Forelimb muscle (tissue), 1 donor: ENCODE data around the gene COMP. TPM values are rescaled to one million over a fixed set of nuclear protein-coding genes. Genes with fewer than 3 reads are reported as not detected.

ENCODE experiments used
- DNase-seq: peaks from one replicate; pipeline ENCODE4 v3.0.0-alpha.2; 2013; ENCODE audit warnings: low read depth
- polyA plus RNA-seq: library from polyadenylated mRNA; unstranded; fragments of 120-200 nt; gene quantifications from one replicate; pipeline ENCODE4 v1.2.1, GENCODE V29; 2013; ENCODE audit not compliant: insufficient read length

The COMP gene
- polyA plus RNA-seq, 1 donor, result 4.0 TPM

GRCh38 chr19:18803550-18804138 lies 12.5 kb upstream of the COMP start:
- DNase-seq, result no peak

- no peak for DNase-seq
Measured at GRCh38 chr19:18802354-18802753, 11.2 kb upstream of the COMP start.

DNA sequence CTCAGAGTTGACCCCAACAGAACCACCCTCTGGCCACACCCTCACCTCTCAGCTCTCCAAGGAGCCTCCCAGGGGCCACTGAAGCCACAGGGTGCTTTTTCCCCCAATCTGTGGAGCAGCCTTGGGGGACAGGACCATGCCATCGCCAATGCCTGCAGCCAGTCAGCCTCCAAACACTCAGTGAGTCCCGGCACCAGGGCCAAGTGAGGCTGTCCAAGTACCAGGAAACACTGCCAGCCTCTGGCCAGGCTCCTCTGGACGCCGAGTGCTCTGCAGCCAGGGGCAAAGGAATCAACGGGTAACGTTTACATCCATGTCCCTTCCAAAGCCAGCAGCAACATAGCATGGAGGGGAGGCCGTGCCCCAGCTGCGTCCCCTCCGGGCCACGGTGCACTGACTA lies 9.5 kb upstream of the COMP start:
- DNase-seq, result no peak

DNA sequence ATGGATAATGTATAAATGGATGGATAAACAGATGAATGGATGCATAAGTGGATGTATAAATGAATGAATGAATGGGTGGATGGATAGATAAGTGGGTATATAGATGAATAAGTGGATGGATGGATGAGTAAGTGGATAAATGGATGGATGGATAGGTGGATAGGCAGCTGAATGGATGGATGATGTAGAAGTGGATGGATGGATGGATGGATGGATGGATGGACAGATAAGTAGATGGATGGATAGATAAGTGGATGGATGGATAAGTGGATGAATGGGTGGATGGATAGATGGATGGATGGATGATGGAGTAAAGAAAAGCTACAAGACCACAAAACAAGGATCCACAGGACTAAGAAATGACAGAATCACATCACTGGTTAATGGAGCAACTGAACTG lies 9.0 kb upstream of the COMP start:
- no peak for DNase-seq

GRCh38 chr19:18799389-18799970 lies 8.4 kb upstream of the COMP start:
- no peak for DNase-seq

DNA sequence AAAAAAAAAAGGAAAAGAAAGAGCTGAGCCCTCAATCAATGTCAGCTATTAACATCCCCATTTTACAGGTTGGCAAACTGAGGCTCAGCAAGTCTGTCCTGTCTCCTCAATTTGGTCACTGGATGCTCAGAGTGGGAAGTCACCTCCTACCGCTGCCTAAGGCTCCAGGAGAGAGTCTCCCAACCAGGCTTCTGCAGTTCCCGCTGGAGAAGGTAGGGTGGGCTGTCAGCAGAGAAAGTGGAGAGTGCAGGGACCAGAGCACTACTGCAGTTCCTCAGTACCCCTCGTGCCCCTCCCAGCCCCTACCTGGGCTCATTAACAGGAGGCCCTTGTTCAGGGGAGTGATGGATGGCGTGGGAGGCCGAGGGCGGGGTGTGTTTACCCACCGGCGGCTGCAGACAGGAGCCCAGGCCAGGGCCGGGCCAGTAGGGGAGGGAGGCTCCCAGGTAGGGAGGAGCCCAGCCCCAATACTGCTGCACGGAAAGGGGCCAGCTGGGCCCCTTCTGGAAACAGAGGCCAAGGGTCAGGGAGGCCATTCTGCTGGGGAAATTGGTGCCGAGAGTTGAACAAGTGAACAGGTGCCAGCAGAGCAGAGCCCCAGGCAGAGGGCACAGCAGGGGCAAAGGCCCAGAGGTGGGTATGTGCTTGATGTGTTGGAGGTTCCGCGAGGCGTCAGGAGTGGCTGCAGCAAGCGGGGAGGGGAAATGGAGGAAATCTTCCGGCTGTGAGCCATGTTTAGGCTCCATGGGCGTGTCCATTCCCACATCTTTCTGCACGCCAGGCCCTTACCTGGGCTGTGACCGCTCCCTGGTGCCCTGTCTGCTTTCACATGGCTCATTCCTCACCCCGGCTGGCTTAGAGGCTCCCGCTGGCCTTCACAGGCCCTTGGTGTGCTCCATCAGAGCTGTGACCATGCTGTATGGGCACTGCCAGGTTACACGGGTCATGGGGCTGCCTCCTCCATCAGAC lies 7.6 kb upstream of the COMP start:
- DNase-seq, result no peak

DNA sequence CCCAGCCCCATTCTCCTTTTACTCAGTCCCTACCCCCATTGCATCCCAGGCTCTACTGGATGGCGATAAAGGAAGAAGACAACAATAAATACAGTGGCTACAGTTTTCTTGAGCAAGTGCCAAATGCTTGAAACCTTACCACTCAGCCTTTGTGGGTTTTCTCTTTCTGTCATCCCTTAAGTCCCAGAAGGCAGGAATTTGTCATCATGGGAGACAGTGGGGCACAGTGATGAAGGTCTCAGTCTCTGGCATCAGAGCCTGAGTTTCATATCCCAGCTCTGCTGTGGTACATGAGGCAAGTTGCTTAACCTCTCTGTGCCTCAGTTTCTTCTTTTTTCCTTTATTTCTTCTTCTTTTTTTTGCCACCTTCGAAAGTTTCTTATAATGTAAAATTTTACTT lies 5.1 kb upstream of the COMP start:
- no peak for DNase-seq

DNA sequence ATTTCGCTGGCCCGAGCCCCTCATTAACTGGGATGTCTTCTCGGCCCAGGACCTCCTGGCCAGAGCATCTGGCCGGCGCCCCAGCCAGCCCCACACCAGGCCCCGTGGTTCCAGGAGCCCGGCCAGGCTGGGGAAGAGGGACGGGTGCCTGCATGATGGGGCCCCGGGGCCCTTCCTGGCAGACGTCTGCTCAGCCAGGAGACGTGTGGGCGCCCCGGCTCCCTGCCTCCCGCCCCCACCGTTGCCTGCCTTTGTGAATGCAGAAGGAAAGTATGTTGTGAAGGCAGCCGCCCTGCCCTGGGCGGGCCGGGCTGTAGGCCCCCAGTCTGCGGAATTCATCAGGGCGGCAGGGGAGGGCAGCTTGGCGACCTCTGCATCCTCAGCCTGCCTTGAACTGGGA lies 4.4 kb upstream of the COMP start:
- no peak for DNase-seq

DNA sequence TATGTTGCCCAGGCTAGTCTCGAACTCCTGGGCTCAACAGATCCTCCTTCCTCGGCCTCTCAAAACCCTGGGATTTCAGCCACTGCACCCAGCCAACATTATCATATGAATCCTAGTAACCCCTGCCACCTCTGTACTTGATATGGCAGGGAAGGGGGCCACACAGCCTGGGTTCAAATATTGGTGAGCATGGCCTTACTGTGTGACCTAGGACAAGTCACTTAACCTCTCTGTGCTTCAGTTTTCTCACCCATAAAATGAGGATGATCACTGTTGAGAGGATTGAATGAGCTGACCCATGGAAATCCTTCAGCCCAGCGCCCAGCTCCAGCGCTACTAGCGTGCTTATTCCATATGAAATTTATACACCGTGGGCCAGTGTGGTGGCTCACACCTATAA lies 3.6 kb upstream of the COMP start:
- DNase-seq, result no peak

DNA sequence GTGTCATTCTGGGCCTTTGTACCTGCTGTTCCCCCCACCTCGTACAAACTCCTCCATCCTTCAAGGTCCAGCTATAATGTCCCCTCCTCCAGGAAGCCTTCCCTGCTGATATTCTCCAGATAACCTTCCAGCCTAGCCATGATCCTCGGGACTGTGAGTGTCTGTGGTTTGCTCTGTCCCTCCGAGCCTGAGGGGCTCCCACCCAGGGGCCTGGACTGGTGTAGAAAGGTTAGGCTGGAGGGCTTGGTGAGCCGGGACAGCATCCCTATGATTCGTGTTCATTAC lies 2.9 kb upstream of the COMP start:
- DNase-seq, result no peak

DNA sequence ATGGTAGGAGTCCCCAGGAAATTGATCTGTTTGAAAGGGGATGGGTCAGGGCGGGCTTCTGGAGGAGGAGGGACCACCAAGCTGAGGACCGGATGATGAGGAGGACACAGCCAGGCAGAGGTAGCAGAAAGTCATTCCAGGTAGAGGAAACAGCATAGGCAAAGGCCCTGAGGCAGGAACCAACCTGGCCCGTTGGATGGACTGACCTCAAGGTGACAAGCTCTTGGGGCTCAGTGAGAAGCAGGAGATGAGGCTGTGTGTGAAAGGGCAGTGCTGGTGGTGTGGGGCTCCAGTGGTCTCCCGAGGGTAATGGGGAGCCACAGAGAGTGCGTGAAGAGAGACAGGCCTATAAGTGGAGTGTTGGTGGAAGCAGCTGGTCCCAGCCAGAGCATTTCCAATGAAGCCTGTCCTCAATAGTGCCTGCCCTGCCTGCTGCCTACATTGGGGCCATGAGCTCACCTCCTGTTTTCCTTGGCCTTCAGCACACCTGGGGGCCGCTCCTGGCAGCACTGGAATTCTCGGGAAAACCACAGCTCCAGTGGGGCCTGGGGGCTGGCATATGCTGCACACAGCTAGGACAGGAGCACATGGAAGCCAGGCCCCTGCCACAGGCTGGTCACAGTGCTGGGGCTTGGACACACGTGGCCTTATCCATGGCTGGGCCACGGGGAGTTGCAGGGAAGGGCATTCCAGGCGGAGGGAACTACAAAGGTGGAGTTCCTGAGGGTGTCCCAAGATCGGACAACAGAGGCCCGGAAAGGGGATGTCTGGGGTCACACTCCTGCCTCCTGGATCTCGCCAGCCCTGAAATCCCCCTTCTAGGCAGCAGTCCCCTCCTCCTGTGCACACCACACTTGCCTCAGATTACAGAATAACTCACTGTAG lies 2.3 kb upstream of the COMP start:
- no peak for DNase-seq

DNA sequence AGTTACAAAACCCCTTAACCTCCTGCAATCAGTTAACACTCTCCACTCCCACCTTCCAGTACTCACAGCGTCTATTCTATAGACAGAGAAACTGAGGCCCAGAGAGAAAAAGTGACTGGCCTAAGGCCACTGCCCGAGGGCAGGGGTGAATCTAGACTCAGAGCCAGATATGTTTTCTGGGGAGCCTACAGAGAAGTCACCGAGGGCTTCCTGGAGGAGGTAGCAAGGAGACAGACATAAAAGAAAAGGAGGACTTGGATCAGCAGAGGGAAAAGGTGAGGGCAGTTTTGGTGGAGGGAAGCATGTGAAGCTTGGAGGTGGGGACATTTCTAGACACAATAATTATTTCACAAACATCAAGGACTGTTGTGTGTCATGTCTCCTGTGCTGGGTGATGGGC lies 1.6 kb upstream of the COMP start:
- no peak for DNase-seq

DNA sequence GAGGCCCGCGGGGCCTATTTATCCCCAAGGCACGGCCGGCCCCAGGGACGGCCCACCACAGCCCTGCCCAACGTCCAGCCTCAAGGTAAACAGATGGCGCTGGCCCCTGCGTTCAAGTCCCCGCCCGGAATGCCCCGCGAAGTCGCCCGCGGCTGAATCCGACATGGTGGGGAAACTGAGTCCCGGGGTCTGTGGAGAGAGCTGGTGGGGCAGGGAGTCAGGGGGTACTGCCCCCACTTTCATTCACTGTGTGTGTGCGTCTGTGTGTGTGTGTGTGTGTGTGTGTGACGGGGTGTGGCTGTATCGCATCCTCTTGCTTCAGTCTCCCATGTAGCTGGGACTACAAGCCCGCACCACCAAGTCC lies 192 bp upstream of the COMP start:
- DNase-seq, result no peak

DNA sequence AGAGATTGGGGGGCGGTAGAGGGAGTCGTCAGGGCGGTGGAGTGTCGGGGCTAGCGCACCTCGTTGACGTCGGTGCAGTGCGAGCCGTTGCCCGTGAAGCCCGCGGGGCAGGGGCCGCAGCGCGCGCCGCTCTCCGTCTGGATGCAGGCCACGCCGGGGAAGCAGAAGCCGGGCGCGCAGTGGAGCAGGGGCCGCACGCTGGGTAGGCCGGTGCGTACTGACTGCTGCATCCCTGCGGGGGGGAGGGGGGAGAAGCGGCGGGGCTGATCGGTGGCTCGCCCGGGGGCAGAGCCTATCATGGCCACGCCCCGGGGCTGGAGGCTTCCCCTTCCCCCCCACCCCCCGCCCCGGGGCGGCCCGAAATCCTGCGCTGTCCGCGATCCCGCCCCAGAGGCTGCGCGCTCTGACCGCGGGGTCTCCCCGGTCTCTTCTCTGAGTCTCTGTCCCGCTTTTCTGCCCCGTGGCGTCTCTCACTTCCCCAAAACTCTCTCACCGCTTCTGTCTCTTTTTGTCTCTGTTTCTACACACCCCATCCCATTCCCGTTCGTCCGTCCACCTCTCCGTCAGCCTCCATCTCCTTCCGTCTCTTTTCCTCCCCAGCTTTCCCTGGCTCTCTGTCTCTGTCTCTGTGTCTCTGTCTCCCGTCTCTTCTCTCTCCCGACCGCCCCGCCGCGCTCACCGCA lies 1.1 kb downstream of the COMP start:
- no peak for DNase-seq

- no peak for DNase-seq
Measured at GRCh38 chr19:18789422-18789869, 1.7 kb downstream of the COMP start.

- no peak for DNase-seq
Measured at GRCh38 chr19:18788529-18789421, 2.3 kb downstream of the COMP start.

GRCh38 chr19:18785179-18786124 lies 5.7 kb downstream of the COMP start:
- no peak for DNase-seq

- no peak for DNase-seq
Measured at GRCh38 chr19:18784786-18785120, 6.4 kb downstream of the COMP start.

GRCh38 chr19:18783958-18784785 lies 6.9 kb downstream of the COMP start:
- no peak for DNase-seq
